IMR-90 (cell line): ENCODE results near the gene UGT1A4. TPM values are rescaled to one million over a fixed set of nuclear protein-coding genes. Genes with fewer than 3 reads are reported as not detected.

Experiments used
- ATAC-seq: fragments of 200-7000 bp; cut with Tn5 transposase; 2 replicates; pipeline ENCODE4 v1.9.1; 2020; ENCODE audit warnings: low read depth, mild to moderate bottlenecking, moderate library complexity
- BruUV-seq: library from RNA; stranded (reverse); fragments of 400-500 nt; replicated peaks from 2 replicates; lab custom pipeline; 2021; lab: Mats Ljungman, UMichigan
- CTCF ChIA-PET: fragments of 300-600 bp; formaldehyde crosslinking; extraction: SDS; loops from one replicate; lab custom pipeline; 2021; ENCODE audit warnings: antibody characterized with exemption; lab: Yijun Ruan, JAX
- POLR2A ChIA-PET: fragments of 300-600 bp; sonication (Branson Sonifier 250); formaldehyde crosslinking; loops from one replicate; lab custom pipeline; 2022; ENCODE audit warnings: antibody characterized with exemption; ENCODE audit not compliant: unreplicated experiment; lab: Charles Lee
- DNase-seq: peaks from one replicate; pipeline ENCODE4 v3.0.0; 2013
- H2AFZ ChIP-seq: replicated peaks from 2 replicates; pipeline ENCODE3; 2013; ENCODE audit warnings: low read length, mild to moderate bottlenecking; ENCODE audit not compliant: poor library complexity
- H2AK5ac ChIP-seq: 2 replicates; pipeline ENCODE4 v1.6.1; 2013; ENCODE audit warnings: low read depth, low read length, inconsistent platforms
- H2AK9ac ChIP-seq: replicated peaks from 2 replicates; pipeline ENCODE3; 2013; ENCODE audit warnings: mild to moderate bottlenecking, low read depth, low read length, moderate library complexity; ENCODE audit not compliant: poor library complexity
- H2BK120ac ChIP-seq: 2 replicates; pipeline ENCODE4 v1.6.1; 2013; ENCODE audit warnings: low read depth, low read length, inconsistent platforms
- H2BK15ac ChIP-seq: 3 replicates; pipeline ENCODE4 v1.6.1; 2013; ENCODE audit warnings: low read depth, low read length, inconsistent platforms
- H2BK20ac ChIP-seq: 2 replicates; pipeline ENCODE4 v1.6.1; 2013; ENCODE audit warnings: low read depth, mild to moderate bottlenecking, inconsistent platforms, low read length, moderate library complexity
- H2BK5ac ChIP-seq: 2 replicates; pipeline ENCODE4 v1.6.1; 2013; ENCODE audit warnings: mild to moderate bottlenecking, low read depth, low read length, inconsistent platforms; ENCODE audit not compliant: poor library complexity, severe bottlenecking
- H3K14ac ChIP-seq: replicated peaks from 2 replicates; pipeline ENCODE4 v1.6.1; 2013; ENCODE audit warnings: low read depth, low read length, inconsistent platforms
- H3K18ac ChIP-seq: 2 replicates; pipeline ENCODE4 v1.6.1; 2013; ENCODE audit warnings: low read depth, low read length, control low read depth
- H3K23ac ChIP-seq: 2 replicates; pipeline ENCODE4 v1.6.1; 2013; ENCODE audit warnings: low read depth, low read length, inconsistent platforms
- H3K27ac ChIP-seq: 2 replicates; pipeline ENCODE4 v1.5.1; 2013; ENCODE audit warnings: mild to moderate bottlenecking, control low read depth, low read length; ENCODE audit not compliant: insufficient read depth
- H3K27me3 ChIP-seq: 2 replicates; pipeline ENCODE4 v1.6.1; 2013; ENCODE audit warnings: low read length; ENCODE audit not compliant: control insufficient read depth, insufficient read depth
- H3K36me3 ChIP-seq: 2 replicates; pipeline ENCODE4 v1.6.1; 2013; ENCODE audit warnings: low read length, mixed read lengths; ENCODE audit not compliant: control insufficient read depth, insufficient read depth
- H3K4ac ChIP-seq: 2 replicates; pipeline ENCODE4 v1.6.1; 2013; ENCODE audit warnings: low read depth, low read length, inconsistent platforms
- H3K4me1 ChIP-seq: 2 replicates; pipeline ENCODE4 v1.6.1; 2013; ENCODE audit warnings: low read length, mixed read lengths; ENCODE audit not compliant: control insufficient read depth, insufficient read depth
- H3K4me2 ChIP-seq: 2 replicates; pipeline ENCODE4 v1.6.1; 2013; ENCODE audit warnings: low read depth, mild to moderate bottlenecking, control low read depth, low read length, moderate library complexity
- H3K4me3 ChIP-seq: 2 replicates; pipeline ENCODE4 v1.5.1; 2013; ENCODE audit warnings: low read depth, mild to moderate bottlenecking, control low read depth, low read length, moderate library complexity; ENCODE audit not compliant: insufficient read depth
- H3K56ac ChIP-seq: 2 replicates; pipeline ENCODE4 v1.6.1; 2013; ENCODE audit warnings: low read length, inconsistent platforms; ENCODE audit not compliant: insufficient read depth; ENCODE audit errors: extremely low read depth
- H3K79me1 ChIP-seq, 2 experiments: 2 replicates each; pipeline ENCODE4 v1.6.1; 2013; ENCODE audit warnings: low read length in 2 of 2, inconsistent platforms in 1 of 2, low read depth in 1 of 2
- H3K9ac ChIP-seq: 2 replicates; pipeline ENCODE4 v1.6.1; 2013; ENCODE audit warnings: low read depth, low read length, control low read depth
- H3K9me1 ChIP-seq: 2 replicates; pipeline ENCODE4 v1.6.1; 2013; ENCODE audit warnings: low read length, inconsistent platforms; ENCODE audit not compliant: insufficient read depth
- H3K9me3 ChIP-seq: 2 replicates; pipeline ENCODE4 v1.6.1; 2013; ENCODE audit warnings: low read length; ENCODE audit not compliant: control insufficient read depth, insufficient read depth
- H4K20me1 ChIP-seq: 2 replicates; pipeline ENCODE4 v1.6.1; 2013; ENCODE audit warnings: low read length, inconsistent platforms; ENCODE audit not compliant: insufficient read depth
- H4K5ac ChIP-seq: 2 replicates; pipeline ENCODE4 v1.6.1; 2013; ENCODE audit warnings: mild to moderate bottlenecking, low read depth, low read length, control low read depth
- H4K8ac ChIP-seq, 2 experiments: 2 replicates each; pipeline ENCODE4 v1.6.1; 2013; ENCODE audit warnings: low read depth in 2 of 2, low read length in 2 of 2, control low read depth in 1 of 2, inconsistent platforms in 1 of 2
- H4K91ac ChIP-seq: 2 replicates; pipeline ENCODE4 v1.6.1; 2013; ENCODE audit warnings: low read depth, low read length, inconsistent platforms; ENCODE audit not compliant: insufficient read depth
- WGBS, 2 experiments: methylation state at CpG; one replicate each; pipeline versions ENCODE4 v1.1.5 to v1.1.7; 2013; ENCODE audit warnings: missing lambda C conversion rate in 2 of 2; ENCODE audit not compliant: insufficient read length in 1 of 2; ENCODE audit errors: extremely low coverage in 2 of 2; 5-methylcytosine and 5-hydroxymethylcytosine counted together
- dilution Hi-C: fragments of 300-500 bp; cut with HindIII; formaldehyde crosslinking; loops from one replicate; pipeline ENCODE4 v1.14.3; 2018; ENCODE audit warnings: low sequenced_read_pairs; ENCODE audit not compliant: unreplicated experiment
- in situ Hi-C: fragments of 300-500 bp; cut with MboI; formaldehyde crosslinking; loops from 3 replicates; pipeline ENCODE4 v1.14.3; 2019; ENCODE audit warnings: low sequenced_read_pairs, inconsistent platforms, mixed read lengths
- intact Hi-C: fragments of 100-400 bp; cut with micrococcal nuclease; formaldehyde crosslinking; loops from 2 replicates; pipeline ENCODE4 v1.10.0; 2022
- polyA plus RNA-seq, 3 experiments: library from polyadenylated mRNA; depleted of rRNA; stranded (reverse); fragments of >200 nt; gene quantifications; 2 replicates each; pipeline ENCODE4 v1.2.3, GENCODE V29; 2012; ENCODE audit warnings: low replicate concordance in 1 of 3
- total RNA-seq: library from RNA; depleted of rRNA; stranded (reverse); fragments of >200 nt; gene quantifications from 2 replicates; pipeline ENCODE4 v1.2.3, GENCODE V29; 2012
- TF ChIP-seq, protein P1 (sequence below): fragments of 150-350 bp; IDR thresholded peaks from 2 replicates; pipeline ENCODE4 v1.6.1; 2017; ENCODE audit warnings: mild to moderate bottlenecking, antibody characterized with exemption, low read length, low read depth

Gene UGT1A4
- total and polyA plus RNA-seq, 2 of the 4 experiments (the other 2 are of a cell fraction): not detected

DNA sequence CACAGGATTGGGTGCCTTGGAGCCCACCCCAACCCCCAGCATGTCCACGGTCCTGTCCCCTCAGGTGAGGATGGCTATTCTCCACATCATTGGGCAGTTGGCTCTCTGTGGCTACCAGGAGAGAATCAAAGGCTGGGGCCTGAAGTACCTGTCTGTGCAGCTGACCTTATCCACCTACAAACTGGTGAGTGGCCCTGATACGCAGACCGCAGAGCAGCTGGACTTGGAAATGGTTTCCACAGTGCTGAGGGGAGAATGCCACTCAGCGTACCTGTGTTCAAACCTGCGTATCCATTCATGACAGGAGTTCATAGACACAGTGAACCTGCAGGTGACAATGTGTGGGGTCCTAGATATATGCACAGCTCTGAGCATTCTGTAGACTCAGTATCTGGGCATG is 81.2 kb downstream of the UGT1A4 start:
- Histone ChIP-seq H3K23ac (no peak overlapping the region), H3K18ac (no peak overlapping the region), H4K8ac (no peak overlapping the region), H3K56ac (no peak overlapping the region), H3K14ac (no peak overlapping the region), H2BK15ac (no peak overlapping the region), H3K4me3 (no peak overlapping the region), H4K91ac (no peak overlapping the region), H3K36me3 (no peaks in the 10 kb centered on the region), H3K9me3 (no peaks in the 10 kb centered on the region; the same call in 1 of the 2 replicates), H3K4me2 (no peak overlapping the region), H2BK20ac (no peak overlapping the region), H3K9me1 (no peaks in the 10 kb centered on the region), H2AFZ (no peak overlapping the region), H3K27me3 (peaks cover 19% of the 10 kb centered on the region), H2AK9ac (no peak overlapping the region), H2BK5ac (no peak overlapping the region), H3K79me1 (no peaks in the 10 kb centered on the region), H2BK120ac (no peak overlapping the region), H3K4ac (no peak overlapping the region), H4K5ac (no peak overlapping the region), H3K27ac (no peak overlapping the region), H2AK5ac (no peak overlapping the region), H3K4me1 (no peaks in the 10 kb centered on the region), H4K20me1 (no peaks in the 10 kb centered on the region), H3K9ac (no peak overlapping the region)
- dilution Hi-C loops: no loop called here
- in situ Hi-C loops: no loop called here
- intact Hi-C loops: no loop called here
- ChIA-PET POLR2A (no interaction called here), CTCF (no interaction called here)
- WGBS, 2 experiments: no CpG with 5 or more reads among the region's 5 CpGs
- TF ChIP-seq, protein P1, sequence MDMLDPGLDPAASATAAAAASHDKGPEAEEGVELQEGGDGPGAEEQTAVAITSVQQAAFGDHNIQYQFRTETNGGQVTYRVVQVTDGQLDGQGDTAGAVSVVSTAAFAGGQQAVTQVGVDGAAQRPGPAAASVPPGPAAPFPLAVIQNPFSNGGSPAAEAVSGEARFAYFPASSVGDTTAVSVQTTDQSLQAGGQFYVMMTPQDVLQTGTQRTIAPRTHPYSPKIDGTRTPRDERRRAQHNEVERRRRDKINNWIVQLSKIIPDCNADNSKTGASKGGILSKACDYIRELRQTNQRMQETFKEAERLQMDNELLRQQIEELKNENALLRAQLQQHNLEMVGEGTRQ: no peak
- DNase-seq (no peak), ATAC-seq (no peak)
- BruUV-seq: no TSS peak
